Spleen (tissue), 11 donors: Measurements from ENCODE around the gene SLC8A1. TPM values are rescaled to one million over a fixed set of nuclear protein-coding genes. Genes with fewer than 3 reads are reported as not detected.

ENCODE experiments used
- DNase-seq: peaks from one replicate; pipeline ENCODE4 v3.0.0-alpha.2; 2020
- H3K27ac ChIP-seq, 8 donors: fragments of 200-600 bp; sonication (generic) in 7 of 8; 1 replicate in 4 of 8; 2 replicates in 4 of 8; pipeline versions ENCODE4 v1.5.0 to v1.8.0; 2016 to 2021; ENCODE audit warnings: inconsistent platforms in 4 of 8, mild to moderate bottlenecking in 4 of 8, moderate library complexity in 1 of 8
- H3K27me3 ChIP-seq, 7 donors: fragments of 200-600 bp; sonication (generic) in 6 of 7; replicated peaks in 1 of 7; 1 replicate in 4 of 7; 2 replicates in 3 of 7; pipeline versions ENCODE4 v1.5.0 to v1.8.0; 2016 to 2021; ENCODE audit warnings: inconsistent platforms in 3 of 7, mild to moderate bottlenecking in 1 of 7
- H3K36me3 ChIP-seq, 6 donors: fragments of 200-600 bp; sonication (generic) in 5 of 6; 1 replicate in 4 of 6; 2 replicates in 2 of 6; pipeline versions ENCODE4 v1.5.0 to v1.8.0; 2016 to 2021; ENCODE audit warnings: inconsistent platforms in 2 of 6
- H3K4me1 ChIP-seq, 6 donors: fragments of 200-600 bp; sonication (generic) in 5 of 6; 1 replicate in 3 of 6; 2 replicates in 3 of 6; pipeline versions ENCODE4 v1.5.0 to v1.8.0; 2016 to 2021; ENCODE audit warnings: inconsistent platforms in 3 of 6
- H3K4me3 ChIP-seq, 8 donors: fragments of 200-600 bp; sonication (generic) in 7 of 8; 1 replicate in 4 of 8; 2 replicates in 4 of 8; pipeline versions ENCODE4 v1.5.0 to v1.8.0; 2016 to 2021; ENCODE audit warnings: inconsistent platforms in 4 of 8, mild to moderate bottlenecking in 4 of 8, moderate library complexity in 2 of 8
- H3K9me3 ChIP-seq, 8 donors: fragments of 200-600 bp; sonication (generic) in 7 of 8; 1 replicate in 4 of 8; 2 replicates in 4 of 8; pipeline versions ENCODE4 v1.5.0 to v1.8.0; 2016 to 2021; ENCODE audit warnings: inconsistent platforms in 4 of 8
- CTCF ChIP-seq, 11 experiments: fragments of 200-600 bp in 7 of 11; fragments of 450-650 bp in 4 of 11; sonication (generic) in 4 of 11; IDR thresholded peaks in 8 of 11; conservative IDR thresholded peaks in 3 of 11; 1 replicate in 7 of 11; 2 replicates in 4 of 11; pipeline versions ENCODE4 v1.4.0 to v1.8.0; 2016 to 2021; ENCODE audit warnings: antibody characterized with exemption in 11 of 11, inconsistent platforms in 4 of 11, mild to moderate bottlenecking in 1 of 11
- POLR2A ChIP-seq, 3 donors: fragments of 450-650 bp; IDR thresholded peaks; one replicate each; pipeline ENCODE4 v1.5.1; 2017; ENCODE audit warnings: antibody characterized with exemption in 3 of 3, mild to moderate bottlenecking in 1 of 3
- POLR2AphosphoS5 ChIP-seq, 3 donors: sonication (generic); formaldehyde crosslinking; IDR thresholded peaks; one replicate each; pipeline ENCODE4 v1.5.1; 2017; ENCODE audit warnings: antibody characterized with exemption in 3 of 3
- WGBS, 5 donors: extraction: QIAGEN DNeasy Blood & Tissue Kit in 3 of 5; methylation state at CpG; one replicate each; pipeline versions ENCODE4 v1.1.5 to v1.1.7; 2013 to 2018; 5-methylcytosine and 5-hydroxymethylcytosine counted together
- intact Hi-C: fragments of 100-400 bp; cut with DNase I; formaldehyde crosslinking; loops from one replicate; pipeline ENCODE4 v1.15.0; 2023; ENCODE audit warnings: low total_unique reads
- polyA plus RNA-seq, 3 donors: library from polyadenylated mRNA; stranded (reverse); fragments of 200-250 nt; gene quantifications; one replicate each; pipeline ENCODE4 v1.2.1, GENCODE V29; 2013
- total RNA-seq, 7 donors: library from RNA; depleted of rRNA in 3 of 7; stranded (reverse); fragments of >200 nt in 3 of 7; fragmentation: NEBNext Ultra II Directional in 4 of 7; extraction: Animal tissue kit (Norgen Biotek cat#: 25700) in 4 of 7; gene quantifications; one replicate each; pipeline versions ENCODE4 v1.1.0 to v1.2.1, GENCODE V29; 2016 to 2021
- donor health status: healthy with polysubstance abuse.
- donor health status: DM: no; HTN: no; CAD: no; lungs with moderate emphysema.
- donor health status: DM: no; HTN: no; CAD: no.
- donor health status: Bipolar disorder and iron deficiency.
- donor health status: healthy.
- donor health status: DM: no; HTN: no; CAD: no.
- donor health status: DM: yes; HTN: yes; CAD: no.

Gene SLC8A1
- total and polyA plus RNA-seq, 10 donors = 0.36 to 86.0 (median 58.3) TPM

DNA sequence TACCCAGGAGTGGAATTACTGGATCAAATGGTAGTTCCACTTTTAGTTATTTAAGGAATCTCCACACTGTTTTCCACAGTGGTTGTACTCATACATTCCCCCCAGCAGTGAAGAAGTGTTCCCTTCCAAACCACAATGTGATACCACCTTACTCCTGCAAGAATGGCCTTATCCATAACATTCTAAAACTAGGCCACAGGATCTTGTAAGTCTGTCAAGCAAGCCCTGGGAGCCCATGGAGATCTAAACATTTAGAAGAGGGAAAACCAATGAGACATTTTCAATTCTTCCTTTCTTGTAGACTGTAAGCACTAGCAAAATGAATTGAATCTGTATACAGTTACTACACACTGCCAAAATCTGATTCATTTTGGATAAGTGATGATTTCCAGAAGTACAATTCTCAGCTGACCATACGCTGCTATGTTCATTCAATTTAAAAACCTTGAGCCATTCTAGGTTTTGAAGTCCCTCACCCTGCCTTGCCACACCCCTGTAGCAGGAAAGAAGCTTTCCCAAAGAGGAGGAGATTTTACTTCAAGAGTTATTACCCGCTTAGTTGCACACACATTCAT is 149.1 kb downstream of the SLC8A1 start:
- intact Hi-C loops = no loop called here
- Histone ChIP-seq H3K27me3 (no peaks in the 10 kb centered on the region), H3K4me3 (no peak overlapping the region), H3K4me1 (no peaks in the 10 kb centered on the region), H3K27ac (no peak overlapping the region), H3K9me3 (no peaks in the 10 kb centered on the region), H3K36me3 (no peaks in the 10 kb centered on the region)
- TF ChIP-seq POLR2AphosphoS5 (IDR thresholded peaks at IDR 0.05) (no peak), POLR2A (IDR thresholded peaks at IDR 0.05) (no peak), CTCF (IDR thresholded peaks at IDR 0.05 in 8 of 11, conservative IDR thresholded peaks at IDR 0.05 in 3 of 11) (no peak)
- 67 to 82% (median 79%) methylated on average over 2 of the region's 2 CpGs for WGBS, 5 donors
- no peak for DNase-seq

- H3K9me3 ChIP-seq = no peaks in the 10 kb centered on the region
- 70 to 91% (median 83%) methylated on average over 6 of the region's 6 CpGs for WGBS, 5 donors
- intact Hi-C loops = no loop called here
- H3K27ac ChIP-seq = no peak overlapping the region
- no peak for TF ChIP-seq POLR2A (IDR thresholded peaks at IDR 0.05)
- TF ChIP-seq CTCF (IDR thresholded peaks at IDR 0.05 in 8 of 11, conservative IDR thresholded peaks at IDR 0.05 in 3 of 11) = no peak
- no peak for TF ChIP-seq POLR2AphosphoS5 (IDR thresholded peaks at IDR 0.05)
- no peak overlapping the region for H3K4me3 ChIP-seq
- H3K27me3 ChIP-seq = no peaks in the 10 kb centered on the region
- no peaks in the 10 kb centered on the region for H3K4me1 ChIP-seq
- no peak for DNase-seq
- no peaks in the 10 kb centered on the region for H3K36me3 ChIP-seq
These were observed 151.5 kb downstream of the SLC8A1 start for GRCh38 chr2:40300391-40300790.

- 87 to 99% (median 91%) methylated on average over 2 of the region's 2 CpGs for whole genome bisulfite sequencing, 5 donors
- TF ChIP-seq CTCF (IDR thresholded peaks at IDR 0.05 in 8 of 11, conservative IDR thresholded peaks at IDR 0.05 in 3 of 11) (no peak), POLR2A (IDR thresholded peaks at IDR 0.05) (no peak), POLR2AphosphoS5 (IDR thresholded peaks at IDR 0.05) (no peak)
- intact Hi-C loops = no loop called here
- Histone ChIP-seq H3K27ac (no peak overlapping the region), H3K36me3 (no peaks in the 10 kb centered on the region), H3K4me1 (no peaks in the 10 kb centered on the region), H3K27me3 (no peaks in the 10 kb centered on the region), H3K4me3 (no peak overlapping the region), H3K9me3 (no peaks in the 10 kb centered on the region)
- no peak for DNase-seq
These were observed 152.1 kb downstream of the SLC8A1 start for GRCh38 chr2:40299781-40300180.

- Histone ChIP-seq H3K4me1 (no peaks in the 10 kb centered on the region), H3K27me3 (no peaks in the 10 kb centered on the region), H3K27ac (no peak overlapping the region), H3K9me3 (no peaks in the 10 kb centered on the region), H3K36me3 (no peaks in the 10 kb centered on the region), H3K4me3 (no peak overlapping the region)
- WGBS, 5 donors = 58 to 84% (median 72%) methylated on average over 1 of the region's 1 CpG
- no peak for DNase-seq
- TF ChIP-seq CTCF (IDR thresholded peaks at IDR 0.05 in 8 of 11, conservative IDR thresholded peaks at IDR 0.05 in 3 of 11) (no peak), POLR2A (IDR thresholded peaks at IDR 0.05) (no peak), POLR2AphosphoS5 (IDR thresholded peaks at IDR 0.05) (no peak)
- intact Hi-C loops = no loop called here
These were observed 152.7 kb downstream of the SLC8A1 start for GRCh38 chr2:40299173-40299572.
